HG02642 (cell line): ENCODE data around the gene PAK5.

ENCODE experiments used
- ATAC-seq: cut with Tn5 transposase; IDR thresholded peaks from one replicate; pipeline ENCODE4 v1.9.1; 2021; ENCODE audit warnings: mild to moderate bottlenecking; ENCODE audit not compliant: unreplicated experiment, poor library complexity

Gene PAK5

DNA sequence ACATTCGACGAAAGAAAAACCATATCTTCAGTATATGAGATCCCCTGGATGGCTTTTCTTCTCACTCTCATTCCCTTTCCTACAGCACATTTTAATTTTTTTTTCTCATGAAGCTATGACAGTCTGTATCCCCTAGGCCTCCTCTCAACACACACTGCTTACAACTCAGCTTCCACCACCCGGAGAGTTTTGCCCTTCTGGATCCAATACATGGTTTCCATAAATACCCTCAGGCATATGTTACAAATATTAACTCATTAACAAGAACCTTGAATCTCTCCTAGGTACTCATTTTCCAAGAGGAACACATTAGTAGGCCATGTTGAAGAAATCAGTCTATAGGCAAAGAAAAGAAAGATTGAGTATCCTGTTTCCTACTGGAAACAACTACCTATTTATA, 44.0 kb downstream of the PAK5 start:
- ATAC-seq = no peak

DNA sequence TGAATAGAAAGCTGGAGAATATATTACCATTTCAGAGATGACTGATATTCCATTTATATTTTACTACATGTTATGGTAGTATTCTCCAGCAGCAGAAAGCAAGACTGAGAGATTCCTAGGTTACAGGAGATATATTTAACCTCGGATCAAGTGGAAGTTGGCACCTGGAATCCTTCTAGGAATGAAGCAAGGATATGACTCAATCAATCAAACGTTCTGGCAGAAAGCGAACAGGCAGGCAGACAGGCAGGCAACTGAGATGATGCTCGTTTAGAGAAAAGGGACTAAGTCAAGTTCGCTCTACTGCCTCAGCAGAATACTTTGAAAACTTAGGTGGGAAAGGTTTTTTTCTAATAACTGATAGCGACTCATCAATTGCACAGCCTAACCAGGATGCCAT, 46.2 kb downstream of the PAK5 start:
- no peak for ATAC-seq

DNA sequence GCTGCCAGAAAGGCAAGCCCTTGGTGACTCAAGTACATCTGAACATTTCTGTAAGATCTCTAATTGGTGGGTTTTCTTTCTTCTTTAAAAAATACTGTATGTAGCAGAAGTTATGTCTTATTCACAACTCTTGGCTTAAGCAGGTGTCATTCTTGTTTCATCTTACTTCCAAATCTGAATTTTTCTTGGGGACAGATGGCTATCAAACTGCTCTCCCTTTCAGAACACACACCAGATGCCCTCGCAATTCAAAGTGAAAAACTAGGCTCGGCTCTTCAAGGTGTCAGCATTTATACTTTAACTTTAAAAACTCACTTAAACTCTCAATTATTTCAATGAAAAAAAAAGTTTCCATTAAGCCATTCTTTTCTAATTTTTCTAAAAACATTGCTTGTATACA, 49.7 kb downstream of the PAK5 start:
- no peak for ATAC-seq

DNA sequence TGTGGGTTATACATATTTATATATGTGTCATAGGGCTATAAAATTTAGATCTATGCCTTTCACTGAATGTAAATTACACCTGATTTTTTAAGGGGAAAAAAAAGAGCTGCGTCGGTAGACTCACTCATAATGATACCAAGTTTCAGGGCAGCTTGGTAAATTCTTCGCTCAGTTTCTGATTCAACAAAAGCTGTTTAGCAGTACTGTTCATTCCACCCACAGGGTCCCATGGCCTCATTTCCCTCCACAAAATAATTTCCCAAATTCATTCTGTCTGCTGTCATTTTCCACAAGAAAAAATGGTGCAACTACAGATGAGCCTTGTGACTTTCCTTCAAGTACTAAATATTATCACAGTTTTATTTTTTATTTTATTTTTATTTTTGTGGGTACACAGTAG, 63.7 kb downstream of the PAK5 start:
- no peak for ATAC-seq

DNA sequence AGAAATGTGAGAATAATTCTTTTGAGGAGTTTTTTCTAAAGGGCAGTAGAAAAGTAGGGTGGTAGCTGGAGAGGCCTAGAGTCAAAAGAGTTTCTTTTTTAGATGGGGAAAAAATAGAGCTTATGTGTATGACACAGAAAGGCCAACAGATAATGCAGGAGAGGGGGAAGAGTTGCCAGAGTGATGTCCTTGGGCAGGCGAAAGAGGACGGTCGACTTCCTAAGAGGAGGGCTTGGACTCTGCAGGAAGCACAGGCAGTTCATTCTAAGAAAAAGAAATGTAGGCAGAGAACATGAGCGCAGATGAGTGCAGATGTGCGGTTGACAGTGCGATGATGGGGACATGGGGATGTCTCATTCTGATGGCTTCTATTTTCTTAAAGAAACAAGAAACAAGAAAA, 68.9 kb downstream of the PAK5 start:
- no peak for ATAC-seq

DNA sequence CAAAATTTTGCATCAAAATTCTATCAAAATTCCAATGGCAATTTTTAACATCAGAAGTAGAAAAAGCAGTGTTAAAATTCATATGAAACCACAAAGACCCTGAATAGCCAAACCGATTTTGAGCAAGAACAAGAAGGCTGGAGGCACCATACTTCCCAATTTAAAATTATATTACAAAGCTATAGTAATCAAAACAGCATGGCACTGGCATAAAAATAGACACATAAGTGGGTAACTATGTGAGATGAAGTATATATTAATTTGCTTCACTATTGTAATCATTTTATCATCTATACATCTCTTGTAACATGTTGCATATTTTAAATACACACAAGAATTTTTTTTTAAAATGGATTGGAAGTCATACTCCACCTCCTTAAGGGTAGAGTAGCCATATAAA, 77.4 kb downstream of the PAK5 start:
- no peak for ATAC-seq

DNA sequence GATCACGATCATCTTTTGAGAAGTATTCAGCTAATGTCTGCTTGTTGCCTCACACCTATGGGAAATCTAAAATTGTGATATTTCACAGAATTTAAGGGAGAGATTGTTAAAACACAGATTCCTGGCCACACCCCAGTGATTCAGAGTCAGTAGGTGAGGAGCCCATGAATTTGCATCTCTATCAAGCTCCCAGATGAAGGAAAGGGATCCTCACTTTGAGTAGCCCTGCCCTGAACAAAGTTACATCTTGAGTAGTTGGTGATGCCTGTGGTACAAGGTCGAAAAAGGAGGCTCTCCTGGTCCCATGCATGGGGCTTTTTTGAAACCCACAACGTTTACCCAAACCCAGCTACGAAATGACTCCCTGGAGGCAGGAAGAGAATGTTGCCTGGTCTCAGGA, 79.5 kb downstream of the PAK5 start:
- no peak for ATAC-seq

DNA sequence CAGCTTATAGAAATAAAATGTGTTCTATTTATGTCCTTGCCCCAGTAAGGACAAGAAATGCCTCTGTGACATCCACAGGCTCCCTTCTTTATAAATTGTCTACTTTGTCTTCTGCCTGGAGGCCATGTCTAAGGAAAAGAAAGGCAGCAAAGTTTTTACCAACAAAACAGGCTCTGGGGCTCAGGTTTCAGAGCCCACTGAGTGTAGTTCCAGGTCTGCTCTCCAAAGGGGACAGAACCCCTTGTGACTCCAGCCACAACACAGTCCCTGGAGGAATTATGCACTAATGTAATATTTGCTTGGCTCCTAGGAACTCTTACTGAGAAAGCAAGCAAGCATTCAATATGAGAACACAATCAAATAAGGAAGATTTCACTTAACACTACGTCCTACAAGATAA, 80.1 kb downstream of the PAK5 start:
- no peak for ATAC-seq

DNA sequence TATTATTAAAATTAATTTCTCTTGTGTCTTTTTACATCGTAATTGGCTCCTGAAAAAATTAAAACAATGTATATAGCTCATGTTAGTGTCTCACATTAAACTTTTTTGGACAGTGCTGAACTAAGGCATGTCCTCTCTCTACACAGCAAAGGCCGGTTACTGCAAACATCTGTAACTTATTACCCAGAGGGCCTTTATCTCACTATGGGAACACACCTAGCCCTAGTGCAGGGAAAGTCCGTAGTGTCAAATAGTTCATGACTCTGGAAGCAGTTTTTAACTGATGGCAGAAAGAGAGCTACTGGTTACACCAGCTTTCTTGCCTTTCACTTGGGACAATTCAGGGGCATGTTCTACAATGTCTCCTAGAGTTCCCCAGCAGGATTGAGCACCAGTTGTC, 82.2 kb downstream of the PAK5 start:
- no peak for ATAC-seq

DNA sequence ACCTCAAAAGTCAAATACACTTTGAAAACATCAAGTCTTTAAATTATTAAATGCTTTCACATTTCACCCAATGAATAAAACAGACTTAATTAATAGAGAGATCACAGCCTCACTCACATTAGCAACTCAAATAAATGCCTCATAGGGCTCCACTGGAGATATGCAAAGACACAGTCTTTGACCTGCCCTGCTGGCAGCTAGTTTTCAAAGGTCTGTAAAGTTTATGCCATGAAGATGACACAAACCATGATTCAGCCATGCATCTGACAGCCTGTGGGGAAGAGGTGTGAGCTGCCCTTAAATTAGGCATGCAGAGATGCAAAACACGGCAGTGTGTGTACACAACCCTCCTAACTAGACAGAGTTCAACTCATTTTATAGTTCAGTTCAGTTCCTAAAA, 83.6 kb downstream of the PAK5 start:
- ATAC-seq = no peak

DNA sequence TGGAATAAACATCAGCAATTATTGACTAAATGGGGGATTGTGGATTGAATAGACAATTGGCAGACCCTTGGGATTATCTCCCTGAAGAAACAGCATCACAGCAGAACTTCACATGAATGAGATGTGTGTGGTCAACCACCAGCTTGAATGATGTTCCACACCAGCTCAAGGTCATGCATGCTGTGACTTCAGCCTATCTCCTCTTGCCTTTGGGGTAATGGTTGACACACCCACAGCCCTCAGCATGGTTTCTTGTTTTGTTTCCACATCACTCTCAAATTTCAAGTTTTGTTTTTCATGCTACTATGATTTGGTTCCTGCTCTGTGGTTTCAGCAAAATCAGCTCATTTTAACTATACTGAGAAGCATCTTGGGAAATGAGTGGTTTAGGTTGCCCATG, 94.3 kb downstream of the PAK5 start:
- ATAC-seq = no peak

DNA sequence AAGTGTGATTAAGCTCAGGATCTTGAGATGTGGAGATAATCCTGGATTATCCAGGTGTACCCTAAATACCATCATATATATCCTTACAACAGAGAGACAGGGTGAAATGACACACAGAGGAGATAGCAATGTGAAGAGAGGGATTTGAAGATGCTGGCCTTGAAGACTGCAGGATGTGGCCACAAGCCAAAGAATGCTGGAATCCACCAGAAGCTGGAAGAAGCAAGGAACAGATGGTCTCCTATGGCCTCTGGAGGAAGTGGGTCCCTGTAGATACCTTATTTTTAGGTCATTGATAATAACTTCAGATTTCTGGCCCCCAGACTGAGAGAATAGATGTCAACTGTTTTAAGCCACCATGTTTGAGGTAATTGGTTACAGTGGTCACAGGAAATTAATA, 95.0 kb downstream of the PAK5 start:
- no peak for ATAC-seq

DNA sequence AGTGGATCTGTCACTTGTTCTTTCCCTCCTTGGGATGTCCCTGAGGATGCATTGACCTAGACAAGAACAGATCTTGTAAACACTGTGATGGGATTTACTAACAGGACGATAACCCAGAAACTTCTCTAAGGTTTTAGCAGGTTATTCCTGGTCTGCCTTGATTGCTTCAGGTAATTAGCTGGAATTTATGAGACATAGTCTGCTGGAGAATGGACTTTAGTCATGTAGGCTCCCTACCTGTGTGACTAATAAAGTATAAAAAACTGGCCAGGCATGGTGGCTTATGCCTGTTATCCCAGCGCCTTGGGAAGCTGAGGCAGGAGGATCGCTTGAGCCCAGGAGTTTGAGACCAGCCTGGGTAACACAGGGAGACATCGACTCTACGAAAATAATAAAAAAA, 96.1 kb downstream of the PAK5 start:
- ATAC-seq = no peak

DNA sequence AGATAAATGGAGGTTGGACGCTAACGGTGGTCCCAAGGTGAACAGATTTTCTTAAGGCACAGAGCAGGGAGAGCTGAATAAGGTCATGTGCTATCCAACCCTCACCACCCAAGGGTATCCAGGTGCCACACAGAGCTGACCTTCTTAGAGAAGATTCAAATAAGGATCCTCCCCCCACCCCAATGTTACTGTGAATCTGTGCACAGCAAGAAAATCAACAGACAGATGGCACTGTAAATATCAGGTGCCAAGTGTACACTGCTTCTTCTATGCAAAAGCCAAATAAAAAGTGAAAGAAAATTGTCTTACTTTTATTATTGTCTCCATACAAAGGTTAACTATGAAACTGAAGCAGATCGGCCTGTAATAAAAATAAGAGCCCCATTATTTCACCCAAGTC, 96.9 kb downstream of the PAK5 start:
- ATAC-seq = no peak

DNA sequence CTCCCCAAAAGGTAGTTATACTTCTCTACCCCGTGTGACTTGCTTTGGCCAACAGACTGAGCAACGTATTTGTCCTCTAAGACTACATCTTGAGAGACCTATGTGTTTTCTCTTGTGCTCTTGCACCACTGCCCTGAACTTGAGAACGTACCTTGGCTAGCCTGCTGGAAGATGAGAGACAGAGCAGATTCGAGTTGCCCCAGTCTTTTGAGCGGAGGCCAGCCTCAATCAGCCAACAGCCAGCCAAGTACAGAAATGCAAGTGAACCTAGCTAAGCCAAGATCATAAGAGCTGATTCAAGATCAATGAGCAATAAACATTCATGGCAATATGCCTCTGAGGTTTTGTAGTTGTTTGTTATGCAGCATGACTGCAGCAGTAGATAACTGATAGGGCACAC, 98.4 kb downstream of the PAK5 start:
- ATAC-seq = no peak

DNA sequence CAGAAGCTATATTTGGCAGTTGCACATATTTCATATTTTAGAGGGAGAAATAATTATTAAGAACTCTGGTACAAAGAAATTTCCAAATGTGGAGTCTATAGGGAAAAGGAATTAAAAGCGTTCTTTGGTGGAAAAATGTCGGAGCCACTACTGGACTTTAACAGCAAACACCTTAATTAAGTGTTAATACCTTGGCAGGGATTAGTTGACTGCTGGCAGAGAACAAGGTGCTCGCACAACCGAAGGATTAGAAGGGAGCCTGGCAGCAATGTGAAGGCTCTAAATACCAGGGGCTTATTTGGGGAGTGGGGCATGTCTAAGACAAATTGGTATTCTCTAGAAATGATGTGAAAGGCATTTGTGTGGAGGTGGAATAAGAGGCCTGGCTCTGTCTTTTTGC, 98.9 kb downstream of the PAK5 start:
- ATAC-seq = no peak

DNA sequence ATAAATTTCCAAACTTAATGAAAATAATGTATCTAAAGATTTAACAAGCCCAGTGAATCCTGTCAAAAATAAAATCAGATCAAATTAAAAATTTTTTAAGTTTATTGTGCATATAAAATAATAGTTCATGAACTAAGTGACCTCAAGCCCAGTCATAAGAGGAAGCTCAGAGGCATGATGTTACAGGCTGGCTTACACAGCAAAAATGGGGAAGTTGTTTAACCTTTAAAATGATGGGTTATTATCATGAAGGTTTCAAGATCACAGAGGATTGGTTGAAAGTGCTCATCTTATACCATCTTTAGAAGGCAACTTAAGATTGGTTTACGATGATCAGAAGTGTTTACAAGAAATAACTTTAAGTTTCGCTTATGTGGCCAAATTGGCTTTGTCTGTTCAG, 102.5 kb downstream of the PAK5 start:
- no peak for ATAC-seq

DNA sequence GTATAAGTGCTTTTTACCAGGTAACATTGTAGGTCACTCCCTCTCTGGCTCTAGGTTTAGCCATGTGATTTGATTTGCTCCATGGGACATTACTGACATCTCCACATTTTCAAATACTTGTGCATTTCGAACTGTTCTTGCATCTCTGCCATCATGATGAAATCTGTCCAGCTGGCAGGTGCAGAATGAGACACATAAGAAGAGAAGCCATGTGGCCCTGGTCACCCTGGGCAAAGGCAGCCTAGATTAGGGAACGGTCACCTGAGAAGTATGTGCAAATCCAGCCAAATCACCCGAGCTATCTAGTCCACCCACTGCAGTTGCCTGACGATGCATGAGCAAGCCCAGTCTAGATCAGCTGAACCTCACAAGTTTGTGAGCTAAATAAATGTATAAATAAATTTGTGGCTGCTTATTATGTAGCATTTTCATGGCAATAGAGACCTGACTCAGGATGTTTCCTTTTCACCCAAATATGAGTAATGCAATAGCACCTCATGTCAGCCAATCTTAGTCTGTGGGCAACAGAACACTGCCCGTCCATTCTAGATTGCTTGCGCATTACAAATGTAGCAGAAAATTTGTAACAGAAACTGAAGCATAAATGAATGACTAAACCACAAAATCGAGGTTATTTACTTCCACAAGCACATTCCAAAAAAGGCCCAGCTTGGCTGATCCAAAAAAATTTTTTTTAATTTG, 115.2 kb downstream of the PAK5 start:
- no peak for ATAC-seq

DNA sequence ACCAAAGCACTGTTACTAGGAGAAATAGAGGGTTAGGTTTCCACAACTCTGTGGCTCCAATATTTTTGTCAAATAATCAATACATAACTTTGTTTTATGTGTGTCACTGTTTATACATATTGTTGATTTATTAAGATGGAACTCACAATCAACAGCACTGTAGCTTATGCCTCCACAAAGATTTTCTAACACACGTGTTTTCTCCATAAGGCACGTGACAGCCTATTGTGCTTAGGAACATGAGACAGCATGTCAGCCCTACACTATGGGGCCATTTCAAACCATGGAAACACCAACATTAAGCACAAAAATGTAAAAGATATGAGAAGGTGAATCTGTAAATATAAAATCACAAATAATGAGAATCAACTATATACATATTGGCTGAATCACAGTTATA, 127.0 kb downstream of the PAK5 start:
- no peak for ATAC-seq

DNA sequence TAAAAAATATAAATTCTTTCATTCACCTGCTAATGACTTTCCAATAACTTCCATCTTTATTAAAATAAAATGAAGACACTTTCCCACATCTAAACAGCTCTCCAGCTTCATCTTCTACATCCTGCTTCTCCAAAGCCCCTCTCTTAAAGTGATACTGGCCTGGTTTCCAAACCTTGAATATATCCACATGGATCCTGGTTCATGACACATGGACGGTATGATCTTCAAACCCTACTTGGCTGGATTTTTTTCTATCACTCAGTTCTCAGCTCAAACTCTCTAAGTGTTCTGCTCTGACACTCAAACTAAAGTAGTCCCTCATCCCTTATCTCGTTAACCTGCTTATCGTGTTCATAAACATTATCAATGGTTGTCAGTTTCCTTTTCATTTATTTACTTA, 128.2 kb downstream of the PAK5 start:
- no peak for ATAC-seq

DNA sequence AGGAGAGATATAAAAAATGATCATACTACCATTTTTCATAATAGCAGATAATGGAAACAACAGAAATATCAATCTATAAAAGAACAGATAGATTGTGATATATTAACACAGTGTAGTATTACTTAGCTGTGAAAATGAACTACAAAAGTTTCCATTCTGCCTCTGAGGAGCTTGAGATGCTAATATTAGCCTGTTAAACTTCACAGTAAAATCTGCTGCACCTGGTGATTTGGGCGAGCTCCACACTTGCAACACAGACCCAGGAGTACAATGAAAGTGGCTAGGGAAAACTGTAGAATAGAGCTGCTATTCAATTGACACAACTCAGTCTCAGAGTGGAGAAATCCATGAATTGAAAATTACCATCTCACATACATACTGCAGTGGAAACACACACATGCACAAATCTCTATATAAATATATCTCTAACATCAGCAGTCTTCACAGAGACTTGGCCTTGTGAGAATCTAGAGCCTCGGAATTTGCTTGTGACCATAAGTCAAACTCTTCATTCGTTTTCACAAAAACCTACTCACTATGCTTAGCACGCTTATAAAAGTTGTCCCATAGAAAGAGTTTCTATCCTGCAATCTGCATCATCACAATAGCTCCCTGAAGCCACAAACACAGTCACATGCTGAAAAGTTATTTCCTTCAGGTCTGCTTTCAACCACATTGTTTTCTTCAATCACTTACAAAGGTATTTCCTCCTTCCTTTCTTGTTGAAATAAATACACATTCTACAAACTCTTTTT, 133.0 kb downstream of the PAK5 start:
- ATAC-seq = no peak

DNA sequence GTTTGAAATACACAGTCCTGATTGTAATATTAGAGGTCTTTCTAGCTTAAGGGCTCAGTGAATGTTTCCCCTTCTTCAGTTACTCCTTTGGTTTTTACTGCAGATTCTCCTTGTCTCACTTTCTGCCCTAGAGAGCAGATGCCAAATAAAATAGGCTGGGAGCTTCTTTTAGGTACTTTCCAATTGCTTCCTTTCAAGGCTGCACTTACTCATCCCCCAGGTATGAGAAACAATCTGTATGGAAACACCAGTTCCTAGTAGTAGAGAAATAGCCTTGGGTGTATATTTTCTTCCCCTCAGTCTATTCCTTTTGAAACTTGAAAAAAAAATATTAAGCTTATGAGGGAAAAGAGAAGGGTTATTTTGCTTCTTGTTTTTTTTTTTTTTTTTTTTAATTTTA, 139.7 kb downstream of the PAK5 start:
- no peak for ATAC-seq
